Chondrocyte (in vitro differentiated cells): Measurements from ENCODE around the gene KCNAB1. TPM values are rescaled to one million over a fixed set of nuclear protein-coding genes. Genes with fewer than 3 reads are reported as not detected.

Source experiments
- DNase-seq: peaks from one replicate; pipeline ENCODE4 v3.0.0; 2021; ENCODE audit warnings: mixed read lengths, low spot score
- H3K27ac Mint-ChIP-seq: one replicate; pipeline ENCODE4 v1.8.0; 2021; ENCODE audit warnings: mild to moderate bottlenecking, moderate library complexity, mixed read lengths; ENCODE audit not compliant: unreplicated experiment
- H3K27me3 Mint-ChIP-seq: 2 replicates; pipeline ENCODE4 v1.8.0; 2021; ENCODE audit warnings: low read depth, mixed read lengths
- H3K36me3 Mint-ChIP-seq: 2 replicates; pipeline ENCODE4 v1.8.0; 2021; ENCODE audit warnings: low read depth, mixed read lengths
- H3K4me1 Mint-ChIP-seq: 2 replicates; pipeline ENCODE4 v1.8.0; 2021; ENCODE audit warnings: low read depth, mild to moderate bottlenecking, mixed read lengths
- H3K4me3 Mint-ChIP-seq: one replicate; pipeline ENCODE4 v1.8.0; 2021; ENCODE audit warnings: mild to moderate bottlenecking, moderate library complexity, mixed read lengths; ENCODE audit not compliant: unreplicated experiment
- H3K9me3 Mint-ChIP-seq: 2 replicates; pipeline ENCODE4 v1.8.0; 2021; ENCODE audit warnings: low read depth, mixed read lengths
- CTCF ChIP-seq: fragments of 200-600 bp; sonication (generic); IDR thresholded peaks from 2 replicates; pipeline ENCODE4 v1.5.0; 2021; ENCODE audit warnings: antibody characterized with exemption, mild to moderate bottlenecking, moderate library complexity
- total RNA-seq: library from RNA; stranded (reverse); gene quantifications from 3 replicates; pipeline ENCODE4 v1.2.1, GENCODE V29; 2021

The KCNAB1 gene
- total RNA-seq, 1 donor from 2014 or later, result 3.4 TPM

- peaks cover 8% of the 10 kb centered on the region for H3K4me1 Mint-ChIP-seq
- H3K9me3 Mint-ChIP-seq, result no peaks in the 10 kb centered on the region
- H3K36me3 Mint-ChIP-seq, result no peaks in the 10 kb centered on the region
- H3K4me3 Mint-ChIP-seq, result no peak overlapping the region
- no peaks in the 10 kb centered on the region for H3K27me3 Mint-ChIP-seq
- no peak for TF ChIP-seq CTCF
- DNase-seq, result no peak
- no peak overlapping the region for H3K27ac Mint-ChIP-seq
Observed at GRCh38 chr3:156425651-156426050, 305.3 kb downstream of the KCNAB1 start.

- DNase-seq, result no peak
- Mint-ChIP-seq H3K4me1 (peaks cover 8% of the 10 kb centered on the region), H3K27me3 (no peaks in the 10 kb centered on the region), H3K9me3 (no peaks in the 10 kb centered on the region), H3K27ac (no peak overlapping the region), H3K4me3 (no peak overlapping the region), H3K36me3 (no peaks in the 10 kb centered on the region)
- TF ChIP-seq CTCF, result no peak
Observed at GRCh38 chr3:156429125-156429524, 308.7 kb downstream of the KCNAB1 start.

- Mint-ChIP-seq H3K4me1 (no peaks in the 10 kb centered on the region), H3K4me3 (no peak overlapping the region), H3K27me3 (peaks cover 2% of the 10 kb centered on the region), H3K36me3 (no peaks in the 10 kb centered on the region), H3K27ac (no peak overlapping the region), H3K9me3 (peaks cover 3% of the 10 kb centered on the region)
- DNase-seq, result no peak
- no peak for TF ChIP-seq CTCF
Observed at GRCh38 chr3:156431334-156432124, 311.2 kb downstream of the KCNAB1 start.

GRCh38 chr3:156432563-156432962, 312.2 kb downstream of the KCNAB1 start:
- Mint-ChIP-seq H3K36me3 (peaks cover 2% of the 10 kb centered on the region), H3K27me3 (peaks cover 2% of the 10 kb centered on the region), H3K27ac (no peak overlapping the region), H3K4me3 (no peak overlapping the region), H3K4me1 (no peaks in the 10 kb centered on the region), H3K9me3 (peaks cover 7% of the 10 kb centered on the region)
- TF ChIP-seq CTCF, result no peak
- no peak for DNase-seq

- Mint-ChIP-seq H3K36me3 (peaks cover 2% of the 10 kb centered on the region), H3K4me3 (no peak overlapping the region), H3K9me3 (peaks cover 7% of the 10 kb centered on the region), H3K27me3 (peaks cover 2% of the 10 kb centered on the region), H3K27ac (no peak overlapping the region), H3K4me1 (no peaks in the 10 kb centered on the region)
- no peak for TF ChIP-seq CTCF
- DNase-seq, result no peak
Observed at GRCh38 chr3:156433138-156433537, 312.8 kb downstream of the KCNAB1 start.
